ENCODE results near the gene PRR16.
A peak's percentile ranks its signal among the peaks of the same experiment; 100 is the strongest.
"Not testable (repeated sequence)": the region's sequence is repeated elsewhere in the genome, so short reads cannot be mapped to it uniquely, and the experiment has no call there.

The PRR16 gene

DNA sequence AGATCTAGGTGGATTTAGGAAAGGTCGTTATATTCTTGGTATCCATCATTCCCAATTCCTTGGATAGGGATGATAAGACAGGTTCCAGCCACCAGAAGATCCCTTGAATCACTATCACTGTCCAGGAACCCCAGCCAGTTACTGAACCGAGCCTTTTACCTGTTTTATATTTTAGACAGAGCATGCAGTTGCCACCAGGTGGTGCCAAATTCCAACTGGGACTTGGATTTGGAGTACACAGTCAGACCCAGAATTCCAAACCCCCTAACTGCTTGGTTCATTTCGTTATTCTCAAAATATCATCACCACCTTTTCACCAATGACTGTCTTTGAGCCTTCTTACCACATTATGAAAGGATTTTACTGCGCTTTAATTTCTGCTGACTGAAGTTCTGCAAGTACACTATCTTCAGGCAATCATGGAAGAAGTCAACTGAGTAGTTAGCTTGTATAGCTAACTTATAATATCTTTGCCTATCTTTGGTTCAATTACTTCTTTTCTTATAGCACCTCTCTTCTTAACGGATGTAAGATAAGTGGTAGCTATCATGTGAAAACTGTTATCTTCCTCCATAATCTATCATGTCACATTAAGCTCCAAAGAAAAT lies 191.8 kb downstream of the PRR16 start:
- no peak for DNase-seq (ENCODE audit: low spot score)

GRCh38 chr5:120657104-120657503 lies 193.0 kb downstream of the PRR16 start:
- no peak for DNase-seq (ENCODE audit: low spot score)

GRCh38 chr5:120677481-120677880 lies 213.4 kb downstream of the PRR16 start:
- no peak for DNase-seq (ENCODE audit: low spot score)

DNA sequence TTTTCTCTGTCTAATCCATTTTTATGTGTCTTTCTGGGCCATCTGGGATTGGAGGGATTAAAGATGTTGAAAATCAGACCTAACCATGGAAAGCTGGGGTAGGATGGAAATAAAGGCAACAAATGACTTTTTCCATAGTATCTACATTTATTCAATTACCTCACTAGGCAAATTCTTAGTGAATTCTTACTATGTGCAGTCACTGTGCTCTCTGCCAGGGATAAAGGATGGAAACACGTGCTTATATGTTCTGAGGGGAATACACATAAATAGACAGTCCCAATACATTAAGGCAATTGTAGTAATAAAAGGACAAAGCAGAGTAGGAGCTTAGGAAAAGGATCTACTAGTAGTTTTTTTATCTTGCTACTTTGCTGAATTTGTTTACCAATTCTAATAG lies 214.2 kb downstream of the PRR16 start:
- DNase-seq (ENCODE audit: low spot score) = peak; percentile 20

GRCh38 chr5:120682851-120683250 lies 218.8 kb downstream of the PRR16 start:
- peak; percentile 53 for DNase-seq (ENCODE audit: low spot score)

DNA sequence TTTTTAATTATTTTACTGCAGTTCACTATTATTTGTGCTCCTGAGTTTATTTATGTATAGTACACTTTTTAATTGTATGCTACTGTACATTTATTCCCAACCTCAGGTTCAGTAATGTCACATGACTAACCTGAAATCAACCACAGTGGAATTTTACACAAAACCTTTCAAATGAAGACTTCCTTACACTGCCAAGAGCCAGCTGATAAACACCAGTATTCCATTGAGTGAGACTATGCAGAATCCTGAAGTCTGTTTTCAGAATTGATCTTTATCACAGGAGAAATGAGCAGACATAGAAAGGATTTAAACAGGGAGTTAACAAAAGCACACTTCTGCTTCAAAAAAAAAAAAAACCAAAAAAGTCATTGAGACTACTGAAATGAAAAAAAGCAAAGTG lies 219.5 kb downstream of the PRR16 start:
- peak; percentile 6 for DNase-seq (ENCODE audit: low spot score)

DNA sequence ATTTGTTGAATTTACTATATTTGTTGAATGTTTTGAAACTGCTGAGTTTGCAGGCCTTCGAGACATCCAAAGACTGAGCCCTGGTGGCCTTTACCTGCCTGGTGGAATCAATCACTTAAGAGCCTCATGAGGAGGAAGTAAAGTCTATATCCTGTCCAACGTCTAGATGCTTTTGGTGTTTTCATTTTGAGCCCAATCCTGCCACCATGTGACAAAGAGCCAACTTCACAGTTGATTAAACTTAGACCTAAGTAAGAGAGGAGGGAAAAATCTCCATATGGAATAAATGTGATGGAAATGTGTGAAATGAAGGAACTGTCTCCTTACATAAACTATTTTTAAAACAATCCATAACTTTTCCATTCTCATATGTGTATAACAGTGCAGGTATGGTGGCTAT lies 220.1 kb downstream of the PRR16 start:
- DNase-seq (ENCODE audit: low spot score) = no peak

DNA sequence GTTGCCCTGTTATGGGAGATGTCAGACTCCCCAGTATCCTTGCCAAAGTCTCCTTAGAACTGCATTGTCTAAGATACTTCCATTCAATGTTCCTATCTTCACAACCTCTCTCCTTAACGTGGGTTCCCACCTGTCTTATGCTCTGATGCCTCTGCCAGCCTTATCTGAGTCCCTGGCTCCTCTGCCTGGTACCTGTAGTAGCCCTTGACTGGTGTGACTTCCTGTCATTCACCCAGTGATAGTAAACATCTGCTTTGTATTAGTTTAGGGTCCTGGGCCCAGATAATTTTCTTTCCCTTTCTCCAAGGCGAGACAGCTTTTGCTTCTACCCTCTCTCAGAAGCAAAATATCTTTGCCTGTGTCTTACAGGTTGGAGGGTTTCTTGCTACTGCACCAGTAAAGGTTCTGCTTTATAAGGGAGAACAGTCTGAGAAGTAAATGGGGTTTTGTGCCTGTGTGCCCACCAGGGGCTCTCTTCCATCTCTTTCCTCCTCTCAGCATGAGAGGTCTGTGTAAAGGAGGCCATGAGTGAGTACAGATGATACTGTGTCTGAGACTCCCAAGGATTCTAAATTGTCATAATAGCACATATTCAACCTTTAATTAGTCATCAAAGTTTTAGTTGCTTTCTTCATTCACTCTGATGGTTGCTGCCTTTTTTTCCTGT lies 220.8 kb downstream of the PRR16 start:
- peak; percentile 20 for DNase-seq (ENCODE audit: low spot score)

- DNase-seq (ENCODE audit: low spot score) = no peak
These were observed 226.7 kb downstream of the PRR16 start for GRCh38 chr5:120690621-120691407.

DNA sequence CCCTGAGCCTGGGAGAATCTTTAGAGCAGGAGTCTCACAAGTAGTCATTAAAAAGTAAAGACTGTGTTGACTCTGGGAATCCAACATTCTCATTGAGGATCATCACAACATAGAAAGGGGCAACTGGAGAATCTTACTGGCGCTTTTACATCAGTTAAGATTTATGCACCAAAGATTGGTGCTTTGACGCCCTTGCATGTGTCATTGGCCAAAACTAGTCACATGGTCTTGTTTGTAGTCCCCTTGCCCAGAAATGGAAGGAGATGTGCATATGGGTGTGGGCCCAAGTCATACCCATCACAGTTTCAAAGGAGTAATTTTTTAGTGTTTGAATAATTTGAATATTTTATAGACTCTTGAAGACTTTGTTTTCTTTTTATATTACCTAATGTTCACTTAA lies 228.2 kb downstream of the PRR16 start:
- DNase-seq (ENCODE audit: low spot score) = no peak

DNA sequence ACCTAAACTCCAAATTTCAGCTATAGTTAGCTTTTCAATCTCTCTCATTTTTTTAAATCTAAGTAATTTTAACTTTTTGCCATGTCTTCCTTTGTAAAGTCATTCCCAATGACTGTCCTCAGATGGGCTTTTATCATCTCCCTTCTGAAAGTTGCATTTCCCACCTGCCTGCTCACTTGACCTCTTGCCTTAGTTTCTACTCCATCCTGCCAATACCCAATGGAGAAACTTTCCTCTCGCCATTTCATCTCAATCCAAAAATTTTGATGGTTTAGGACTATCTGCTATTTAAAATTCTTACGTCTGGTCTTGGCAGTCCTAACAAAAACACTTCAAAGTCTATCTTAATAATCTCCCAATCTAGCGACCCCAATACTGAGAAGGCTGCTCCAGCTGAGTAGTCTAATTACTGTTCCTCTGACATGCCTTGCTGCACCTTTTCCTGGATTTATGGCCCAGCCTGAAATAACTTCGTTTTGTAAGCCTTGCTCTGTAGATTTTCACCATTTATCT lies 231.3 kb downstream of the PRR16 start:
- DNase-seq (ENCODE audit: low spot score) = no peak

GRCh38 chr5:120697147-120697546 lies 233.0 kb downstream of the PRR16 start:
- DNase-seq (ENCODE audit: low spot score) = no peak

GRCh38 chr5:120697670-120698327 lies 233.7 kb downstream of the PRR16 start:
- not testable (repeated sequence) for DNase-seq (ENCODE audit: low spot score)

- DNase-seq (ENCODE audit: low spot score) = not testable (repeated sequence)
These were observed 236.6 kb downstream of the PRR16 start for GRCh38 chr5:120700653-120701052.

GRCh38 chr5:120702817-120703538 lies 238.9 kb downstream of the PRR16 start:
- not testable (repeated sequence) for DNase-seq (ENCODE audit: low spot score)

- no peak for DNase-seq (ENCODE audit: low spot score)
These were observed 240.0 kb downstream of the PRR16 start for GRCh38 chr5:120703918-120704587.

- DNase-seq (ENCODE audit: low spot score) = no peak
These were observed 242.8 kb downstream of the PRR16 start for GRCh38 chr5:120706877-120707276.

GRCh38 chr5:120717381-120717780 lies 253.3 kb downstream of the PRR16 start:
- DNase-seq (ENCODE audit: low spot score) = no peak

DNA sequence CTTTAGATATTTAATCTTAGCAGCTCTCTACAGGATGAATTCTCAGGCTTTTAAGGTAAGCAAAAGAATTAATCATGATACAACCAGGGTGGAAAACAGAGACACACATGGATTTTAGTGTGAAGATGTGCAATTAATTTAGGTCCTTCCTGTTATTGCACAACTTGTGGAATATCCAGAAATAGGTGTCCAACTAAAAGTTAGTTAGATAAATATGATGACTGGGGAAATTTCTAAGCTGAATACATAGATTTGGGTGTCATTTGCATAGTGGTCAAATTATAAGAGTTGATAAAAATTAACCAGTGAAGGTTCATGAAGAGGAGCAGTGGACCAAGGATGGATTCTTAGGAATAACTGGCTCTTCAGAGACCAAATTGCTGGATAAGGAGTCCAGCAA lies 266.1 kb downstream of the PRR16 start:
- no peak for DNase-seq (ENCODE audit: low spot score)

DNA sequence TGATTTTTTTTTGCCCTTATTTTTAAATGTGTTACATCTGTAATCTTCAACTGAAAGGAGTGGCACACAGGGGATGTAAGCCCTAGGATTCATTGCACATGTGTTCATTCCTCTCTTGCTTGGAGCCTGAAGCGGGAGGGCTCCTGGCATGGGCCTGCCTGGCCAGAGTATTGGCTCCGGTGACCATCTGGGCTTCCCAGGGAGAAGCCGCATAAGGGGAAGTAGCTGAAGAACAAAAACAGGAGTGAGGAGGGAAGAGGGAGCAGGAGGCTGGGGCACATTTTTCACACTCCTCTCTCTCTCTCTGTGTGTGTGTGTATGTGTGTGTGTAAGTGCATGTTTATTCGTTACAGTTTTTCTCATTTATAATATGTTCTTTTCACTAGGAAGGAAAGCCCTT lies 269.9 kb downstream of the PRR16 start:
- DNase-seq (ENCODE audit: low spot score) = peak; percentile 31

GRCh38 chr5:120735076-120735475 lies 271.0 kb downstream of the PRR16 start:
- DNase-seq (ENCODE audit: low spot score) = no peak

All from GM03348 (cell line).